COR-L47 (cell line): ENCODE results near the gene PEPD.
"Not testable (repeated sequence)": the region's sequence is repeated elsewhere in the genome, so short reads cannot be mapped to it uniquely, and the experiment has no call there.

ENCODE experiments used
- DNase-seq: peaks from one replicate; lab custom pipeline; 2025; lab: John Stamatoyannopoulos, UW

The PEPD gene

GRCh38 chr19:33497778-33498175, 23.8 kb downstream of the PEPD start:
- no peak for DNase-seq

- no peak for DNase-seq
Observed at GRCh38 chr19:33497131-33497777, 24.3 kb downstream of the PEPD start.

GRCh38 chr19:33496038-33496895, 25.3 kb downstream of the PEPD start:
- no peak for DNase-seq

- DNase-seq = no peak
Observed at GRCh38 chr19:33493401-33494275, 28.0 kb downstream of the PEPD start.

GRCh38 chr19:33492951-33493350, 28.6 kb downstream of the PEPD start:
- no peak for DNase-seq

GRCh38 chr19:33492090-33492489, 29.5 kb downstream of the PEPD start:
- no peak for DNase-seq

GRCh38 chr19:33490596-33490995, 31.0 kb downstream of the PEPD start:
- not testable (repeated sequence) for DNase-seq

GRCh38 chr19:33490041-33490451, 31.5 kb downstream of the PEPD start:
- no peak for DNase-seq

GRCh38 chr19:33488826-33489225, 32.8 kb downstream of the PEPD start:
- no peak for DNase-seq

- DNase-seq = no peak
Observed at GRCh38 chr19:33487901-33488800, 33.4 kb downstream of the PEPD start.

GRCh38 chr19:33486936-33487811, 34.4 kb downstream of the PEPD start:
- no peak for DNase-seq

GRCh38 chr19:33486407-33486806, 35.2 kb downstream of the PEPD start:
- DNase-seq = no peak

- no peak for DNase-seq
Observed at GRCh38 chr19:33484226-33484774, 37.3 kb downstream of the PEPD start.

GRCh38 chr19:33482476-33482875, 39.1 kb downstream of the PEPD start:
- no peak for DNase-seq

- no peak for DNase-seq
Observed at GRCh38 chr19:33481863-33482262, 39.7 kb downstream of the PEPD start.

GRCh38 chr19:33479570-33479969, 42.0 kb downstream of the PEPD start:
- not testable (repeated sequence) for DNase-seq

- DNase-seq = no peak
Observed at GRCh38 chr19:33477781-33478180, 43.8 kb downstream of the PEPD start.

- no peak for DNase-seq
Observed at GRCh38 chr19:33476151-33476707, 45.4 kb downstream of the PEPD start.

- DNase-seq = no peak
Observed at GRCh38 chr19:33473653-33474305, 47.8 kb downstream of the PEPD start.
